ENCODE results near the gene CPXM2.

Gene CPXM2

GRCh38 chr10:123878666-123879303 lies 12.8 kb downstream of the CPXM2 start:
- H3K27me3 Mint-ChIP-seq = peaks cover 3% of the 10 kb centered on the region
- no peak overlapping the region for H3K27ac Mint-ChIP-seq
- H3K36me3 Mint-ChIP-seq = no peaks in the 10 kb centered on the region
- H3K9me3 Mint-ChIP-seq = peaks cover 1% of the 10 kb centered on the region
- no peaks in the 10 kb centered on the region for H3K4me1 Mint-ChIP-seq
- no peak for DNase-seq (ENCODE audit: low spot score in 2 of 2)
- ATAC-seq (ENCODE audit: low read depth) = no peak
- H3K4me3 Mint-ChIP-seq = no peak overlapping the region

GRCh38 chr10:123870260-123870659 lies 21.3 kb downstream of the CPXM2 start:
- Mint-ChIP-seq H3K27me3 (peaks cover 13% of the 10 kb centered on the region), H3K9me3 (no peaks in the 10 kb centered on the region), H3K4me1 (no peaks in the 10 kb centered on the region), H3K4me3 (no peak overlapping the region), H3K27ac (no peak overlapping the region), H3K36me3 (no peaks in the 10 kb centered on the region)
- DNase-seq (ENCODE audit: low spot score in 2 of 2) (no peak), ATAC-seq (ENCODE audit: low read depth) (no peak)

GRCh38 chr10:123869020-123869414 lies 22.6 kb downstream of the CPXM2 start:
- H3K36me3 Mint-ChIP-seq = no peaks in the 10 kb centered on the region
- no peak overlapping the region for H3K27ac Mint-ChIP-seq
- H3K4me3 Mint-ChIP-seq = no peak overlapping the region
- no peaks in the 10 kb centered on the region for H3K9me3 Mint-ChIP-seq
- H3K27me3 Mint-ChIP-seq = peaks cover 16% of the 10 kb centered on the region
- no peaks in the 10 kb centered on the region for H3K4me1 Mint-ChIP-seq
- ATAC-seq (ENCODE audit: low read depth) (no peak), DNase-seq (ENCODE audit: low spot score in 2 of 2) (no peak)

- Mint-ChIP-seq H3K27ac (no peak overlapping the region), H3K9me3 (no peaks in the 10 kb centered on the region), H3K36me3 (no peaks in the 10 kb centered on the region), H3K27me3 (peaks cover 17% of the 10 kb centered on the region), H3K4me1 (no peaks in the 10 kb centered on the region), H3K4me3 (no peak overlapping the region)
- DNase-seq (ENCODE audit: low spot score in 2 of 2) (no peak), ATAC-seq (ENCODE audit: low read depth) (no peak)
Measured at GRCh38 chr10:123868038-123869019, 23.3 kb downstream of the CPXM2 start.

GRCh38 chr10:123865880-123866279 lies 25.7 kb downstream of the CPXM2 start:
- H3K27ac Mint-ChIP-seq = no peak overlapping the region
- ATAC-seq (ENCODE audit: low read depth) (no peak), DNase-seq (ENCODE audit: low spot score in 2 of 2) (no peak)
- H3K36me3 Mint-ChIP-seq = no peaks in the 10 kb centered on the region
- peaks cover 20% of the 10 kb centered on the region for H3K27me3 Mint-ChIP-seq
- no peaks in the 10 kb centered on the region for H3K9me3 Mint-ChIP-seq
- no peak overlapping the region for H3K4me3 Mint-ChIP-seq
- no peaks in the 10 kb centered on the region for H3K4me1 Mint-ChIP-seq

GRCh38 chr10:123865350-123865749 lies 26.3 kb downstream of the CPXM2 start:
- H3K27me3 Mint-ChIP-seq = peaks cover 18% of the 10 kb centered on the region
- H3K27ac Mint-ChIP-seq = no peak overlapping the region
- H3K4me3 Mint-ChIP-seq = no peak overlapping the region
- H3K9me3 Mint-ChIP-seq = no peaks in the 10 kb centered on the region
- no peaks in the 10 kb centered on the region for H3K36me3 Mint-ChIP-seq
- DNase-seq (ENCODE audit: low spot score in 2 of 2) (no peak), ATAC-seq (ENCODE audit: low read depth) (no peak)
- H3K4me1 Mint-ChIP-seq = no peaks in the 10 kb centered on the region

GRCh38 chr10:123864923-123865322 lies 26.7 kb downstream of the CPXM2 start:
- H3K36me3 Mint-ChIP-seq = no peaks in the 10 kb centered on the region
- no peak for ATAC-seq (ENCODE audit: low read depth)
- no peaks in the 10 kb centered on the region for H3K4me1 Mint-ChIP-seq
- H3K4me3 Mint-ChIP-seq = no peak overlapping the region
- no peak overlapping the region for H3K27ac Mint-ChIP-seq
- peaks cover 17% of the 10 kb centered on the region for H3K27me3 Mint-ChIP-seq
- no peak for DNase-seq (ENCODE audit: low spot score in 2 of 2)
- no peaks in the 10 kb centered on the region for H3K9me3 Mint-ChIP-seq

- no peaks in the 10 kb centered on the region for H3K9me3 Mint-ChIP-seq
- DNase-seq (ENCODE audit: low spot score in 2 of 2) (no peak), ATAC-seq (ENCODE audit: low read depth) (no peak)
- peaks cover 15% of the 10 kb centered on the region for H3K27me3 Mint-ChIP-seq
- no peaks in the 10 kb centered on the region for H3K4me1 Mint-ChIP-seq
- H3K36me3 Mint-ChIP-seq = no peaks in the 10 kb centered on the region
- no peak overlapping the region for H3K27ac Mint-ChIP-seq
- no peak overlapping the region for H3K4me3 Mint-ChIP-seq
Measured at GRCh38 chr10:123863721-123864482, 27.7 kb downstream of the CPXM2 start.

GRCh38 chr10:123863183-123863575 lies 28.4 kb downstream of the CPXM2 start:
- DNase-seq (ENCODE audit: low spot score in 2 of 2) (no peak), ATAC-seq (ENCODE audit: low read depth) (no peak)
- Mint-ChIP-seq H3K27me3 (peaks cover 15% of the 10 kb centered on the region), H3K4me1 (no peaks in the 10 kb centered on the region), H3K9me3 (no peaks in the 10 kb centered on the region), H3K36me3 (no peaks in the 10 kb centered on the region), H3K4me3 (no peak overlapping the region), H3K27ac (no peak overlapping the region)

- H3K4me3 Mint-ChIP-seq = no peak overlapping the region
- no peak overlapping the region for H3K27ac Mint-ChIP-seq
- no peak for ATAC-seq (ENCODE audit: low read depth)
- peaks cover 15% of the 10 kb centered on the region for H3K27me3 Mint-ChIP-seq
- DNase-seq (ENCODE audit: low spot score in 2 of 2) = no peak
- no peaks in the 10 kb centered on the region for H3K4me1 Mint-ChIP-seq
- no peaks in the 10 kb centered on the region for H3K36me3 Mint-ChIP-seq
- H3K9me3 Mint-ChIP-seq = no peaks in the 10 kb centered on the region
Measured at GRCh38 chr10:123862421-123863182, 29.0 kb downstream of the CPXM2 start.

- Mint-ChIP-seq H3K4me1 (no peaks in the 10 kb centered on the region), H3K36me3 (no peaks in the 10 kb centered on the region), H3K27me3 (peaks cover 10% of the 10 kb centered on the region), H3K27ac (no peak overlapping the region), H3K4me3 (no peak overlapping the region), H3K9me3 (no peaks in the 10 kb centered on the region)
- DNase-seq (ENCODE audit: low spot score in 2 of 2) (no peak), ATAC-seq (ENCODE audit: low read depth) (no peak)
Measured at GRCh38 chr10:123860856-123861255, 30.8 kb downstream of the CPXM2 start.

- no peak overlapping the region for H3K27ac Mint-ChIP-seq
- peaks cover 9% of the 10 kb centered on the region for H3K27me3 Mint-ChIP-seq
- H3K4me1 Mint-ChIP-seq = no peaks in the 10 kb centered on the region
- H3K36me3 Mint-ChIP-seq = no peaks in the 10 kb centered on the region
- DNase-seq (ENCODE audit: low spot score in 2 of 2) = no peak
- no peaks in the 10 kb centered on the region for H3K9me3 Mint-ChIP-seq
- ATAC-seq (ENCODE audit: low read depth) = no peak
- H3K4me3 Mint-ChIP-seq = no peak overlapping the region
Measured at GRCh38 chr10:123860209-123860608, 31.4 kb downstream of the CPXM2 start.

- Mint-ChIP-seq H3K27ac (no peak overlapping the region), H3K4me1 (no peaks in the 10 kb centered on the region), H3K27me3 (peaks cover 11% of the 10 kb centered on the region), H3K4me3 (no peak overlapping the region), H3K9me3 (no peaks in the 10 kb centered on the region), H3K36me3 (no peaks in the 10 kb centered on the region)
- no peak for DNase-seq (ENCODE audit: low spot score in 2 of 2)
- no peak for ATAC-seq (ENCODE audit: low read depth)
Measured at GRCh38 chr10:123859653-123860050, 32.0 kb downstream of the CPXM2 start.
